Neutrophil (primary cell): ENCODE data around the gene MAP1S.

ENCODE experiments used
- H3K27ac ChIP-seq: fragments of 200-600 bp; sonication (generic); 2 replicates; pipeline ENCODE4 v1.5.1; 2016; ENCODE audit warnings: mild to moderate bottlenecking, moderate library complexity
- H3K27me3 ChIP-seq: fragments of 200-600 bp; sonication (generic); 2 replicates; pipeline ENCODE4 v1.6.0; 2016; ENCODE audit warnings: mild to moderate bottlenecking
- H3K36me3 ChIP-seq: fragments of 200-600 bp; sonication (generic); 2 replicates; pipeline ENCODE4 v1.5.1; 2017
- H3K4me1 ChIP-seq, 2 experiments: fragments of 200-600 bp in 1 of 2; sonication (generic) in 1 of 2; 1 replicate in 1 of 2; 2 replicates in 1 of 2; pipeline versions ENCODE4 v1.5.1 to v1.6.1; 2013 to 2016; ENCODE audit warnings: low read depth in 1 of 2, low read length in 1 of 2, mild to moderate bottlenecking in 1 of 2, moderate library complexity in 1 of 2; ENCODE audit not compliant: control insufficient read depth in 1 of 2, insufficient read depth in 1 of 2
- H3K4me3 ChIP-seq, 2 experiments: fragments of 200-600 bp in 1 of 2; sonication (generic) in 1 of 2; 1 replicate in 1 of 2; 2 replicates in 1 of 2; pipeline ENCODE4 v1.5.1; 2013 to 2016; ENCODE audit warnings: low read depth in 1 of 2, low read length in 1 of 2, mild to moderate bottlenecking in 1 of 2, moderate library complexity in 1 of 2
- H3K9me3 ChIP-seq: fragments of 200-600 bp; sonication (generic); 2 replicates; pipeline ENCODE4 v1.5.1; 2016
- TF ChIP-seq, protein P1 (sequence below): fragments of 200-600 bp; sonication (generic); IDR thresholded peaks from 2 replicates; pipeline ENCODE4 v1.5.1; 2016; ENCODE audit warnings: antibody characterized with exemption

MAP1S gene

DNA sequence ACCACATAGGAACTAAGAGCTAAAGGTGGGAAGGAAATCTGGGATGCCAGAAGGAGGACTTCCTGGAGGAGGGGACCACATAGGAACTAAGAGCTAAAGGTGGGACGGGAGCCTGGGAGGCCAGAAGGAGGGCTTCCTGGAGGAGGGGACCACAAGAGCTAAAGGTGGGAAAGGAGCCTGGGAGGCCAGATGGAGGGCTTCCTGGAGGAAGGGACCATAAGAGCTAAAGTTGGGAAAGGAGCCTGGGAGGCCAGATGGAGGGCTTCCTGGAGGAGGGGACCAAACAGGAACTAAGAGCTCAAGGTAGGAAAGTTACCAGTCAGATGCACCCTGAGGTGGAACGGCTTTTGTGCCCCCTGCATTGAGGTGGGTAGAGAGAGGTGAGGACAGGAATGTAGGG lies 22.2 kb downstream of the MAP1S start:
- no peaks in the 10 kb centered on the region for H3K9me3 ChIP-seq
- H3K27me3 ChIP-seq, result no peaks in the 10 kb centered on the region
- peaks cover 8% of the 10 kb centered on the region for H3K36me3 ChIP-seq
- no peak overlapping the region for H3K27ac ChIP-seq
- H3K4me3 ChIP-seq, result no peak overlapping the region
- H3K4me1 ChIP-seq, result no peaks in the 10 kb centered on the region
- TF ChIP-seq, protein P1, sequence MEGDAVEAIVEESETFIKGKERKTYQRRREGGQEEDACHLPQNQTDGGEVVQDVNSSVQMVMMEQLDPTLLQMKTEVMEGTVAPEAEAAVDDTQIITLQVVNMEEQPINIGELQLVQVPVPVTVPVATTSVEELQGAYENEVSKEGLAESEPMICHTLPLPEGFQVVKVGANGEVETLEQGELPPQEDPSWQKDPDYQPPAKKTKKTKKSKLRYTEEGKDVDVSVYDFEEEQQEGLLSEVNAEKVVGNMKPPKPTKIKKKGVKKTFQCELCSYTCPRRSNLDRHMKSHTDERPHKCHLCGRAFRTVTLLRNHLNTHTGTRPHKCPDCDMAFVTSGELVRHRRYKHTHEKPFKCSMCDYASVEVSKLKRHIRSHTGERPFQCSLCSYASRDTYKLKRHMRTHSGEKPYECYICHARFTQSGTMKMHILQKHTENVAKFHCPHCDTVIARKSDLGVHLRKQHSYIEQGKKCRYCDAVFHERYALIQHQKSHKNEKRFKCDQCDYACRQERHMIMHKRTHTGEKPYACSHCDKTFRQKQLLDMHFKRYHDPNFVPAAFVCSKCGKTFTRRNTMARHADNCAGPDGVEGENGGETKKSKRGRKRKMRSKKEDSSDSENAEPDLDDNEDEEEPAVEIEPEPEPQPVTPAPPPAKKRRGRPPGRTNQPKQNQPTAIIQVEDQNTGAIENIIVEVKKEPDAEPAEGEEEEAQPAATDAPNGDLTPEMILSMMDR, result no peak

DNA sequence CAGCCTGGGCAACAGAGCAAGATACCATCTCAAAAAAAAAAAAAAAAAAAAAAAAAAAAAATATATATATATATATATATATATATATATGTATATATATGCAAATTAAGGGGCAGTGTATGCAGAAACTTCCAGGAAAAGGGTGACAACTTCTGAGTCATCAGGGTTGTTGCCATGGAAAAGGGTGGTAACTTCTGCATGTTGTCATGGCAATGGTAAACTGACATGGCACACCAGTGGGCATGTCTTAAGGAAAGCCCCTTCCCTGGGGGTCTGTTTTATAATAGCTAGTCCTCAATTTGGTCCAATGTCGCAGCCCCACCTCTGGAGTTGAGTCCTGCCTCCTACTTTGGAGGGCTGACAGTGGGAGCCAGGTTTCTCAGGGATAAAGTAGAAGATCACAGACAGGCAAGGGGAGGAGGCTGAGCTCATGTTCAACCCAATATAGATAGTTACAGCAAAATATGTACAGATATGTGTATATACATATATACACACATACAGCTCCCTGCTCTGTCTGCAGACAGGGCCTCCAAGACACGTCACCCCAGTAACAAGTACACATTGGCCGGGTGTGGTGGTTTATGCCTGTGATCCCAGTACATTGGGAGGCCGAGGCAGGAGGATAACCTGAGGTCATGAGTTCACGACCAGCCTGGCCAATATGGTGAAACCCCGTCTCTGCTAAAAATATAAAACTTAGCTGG lies 24.7 kb downstream of the MAP1S start:
- Histone ChIP-seq H3K4me3 (no peak overlapping the region), H3K27ac (no peak overlapping the region), H3K9me3 (no peaks in the 10 kb centered on the region), H3K27me3 (no peaks in the 10 kb centered on the region), H3K4me1 (peaks cover 13 to 18% of the 10 kb centered on the region in 2 experiments), H3K36me3 (no peaks in the 10 kb centered on the region)
- TF ChIP-seq, protein P1, result no peak

DNA sequence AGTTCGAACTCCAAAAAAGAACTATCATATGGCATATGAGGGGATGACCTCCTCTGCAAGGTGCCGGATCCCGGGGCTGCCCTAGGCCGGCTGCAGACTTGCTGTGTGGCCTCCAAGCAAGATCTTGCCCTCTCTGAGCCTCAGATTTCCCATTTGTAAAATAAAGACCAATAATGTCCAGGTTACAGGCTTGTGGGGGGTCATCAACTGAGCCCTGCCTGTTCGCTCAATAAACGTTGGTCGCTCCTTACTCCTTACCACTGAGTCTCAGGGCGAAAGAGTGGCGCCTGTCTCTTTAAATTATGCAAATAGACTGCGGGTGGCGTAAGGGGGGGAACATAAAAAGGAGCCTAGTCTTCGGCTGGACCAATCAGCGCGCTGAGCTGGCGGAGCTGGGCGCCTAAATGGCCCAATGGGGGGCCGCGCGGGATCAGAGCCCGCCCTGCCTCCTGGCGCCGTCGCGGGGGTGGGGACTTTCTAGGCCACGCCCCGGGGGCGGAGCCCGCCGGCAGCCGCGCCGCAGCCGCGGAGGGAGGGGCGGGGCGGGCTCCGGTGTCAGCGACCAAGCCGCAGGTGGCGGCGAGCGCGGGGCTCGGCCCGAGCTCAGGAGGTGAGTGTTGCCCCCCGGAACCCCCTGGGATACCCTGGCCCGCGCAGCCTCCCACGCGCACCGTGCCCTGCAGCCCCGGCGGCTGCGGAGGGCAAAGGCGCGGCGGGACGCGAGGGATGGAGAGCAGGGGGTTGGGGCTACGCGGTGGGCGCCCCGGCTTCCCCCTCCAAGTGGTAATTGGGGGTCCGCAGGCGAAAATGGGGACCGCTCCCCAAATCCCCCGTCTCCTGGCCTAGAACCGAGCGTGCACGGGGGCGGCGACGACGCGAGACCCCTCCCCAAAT lies 28.2 kb downstream of the MAP1S start:
- Histone ChIP-seq H3K9me3 (no peaks in the 10 kb centered on the region), H3K27me3 (no peaks in the 10 kb centered on the region), H3K36me3 (no peaks in the 10 kb centered on the region), H3K27ac (peak overlapping the region; percentile 96), H3K4me3 (peak overlapping the region; percentile 93), H3K4me1 (peaks cover 47 to 52% of the 10 kb centered on the region in 2 experiments)
- TF ChIP-seq, protein P1, result peak; percentile 25

DNA sequence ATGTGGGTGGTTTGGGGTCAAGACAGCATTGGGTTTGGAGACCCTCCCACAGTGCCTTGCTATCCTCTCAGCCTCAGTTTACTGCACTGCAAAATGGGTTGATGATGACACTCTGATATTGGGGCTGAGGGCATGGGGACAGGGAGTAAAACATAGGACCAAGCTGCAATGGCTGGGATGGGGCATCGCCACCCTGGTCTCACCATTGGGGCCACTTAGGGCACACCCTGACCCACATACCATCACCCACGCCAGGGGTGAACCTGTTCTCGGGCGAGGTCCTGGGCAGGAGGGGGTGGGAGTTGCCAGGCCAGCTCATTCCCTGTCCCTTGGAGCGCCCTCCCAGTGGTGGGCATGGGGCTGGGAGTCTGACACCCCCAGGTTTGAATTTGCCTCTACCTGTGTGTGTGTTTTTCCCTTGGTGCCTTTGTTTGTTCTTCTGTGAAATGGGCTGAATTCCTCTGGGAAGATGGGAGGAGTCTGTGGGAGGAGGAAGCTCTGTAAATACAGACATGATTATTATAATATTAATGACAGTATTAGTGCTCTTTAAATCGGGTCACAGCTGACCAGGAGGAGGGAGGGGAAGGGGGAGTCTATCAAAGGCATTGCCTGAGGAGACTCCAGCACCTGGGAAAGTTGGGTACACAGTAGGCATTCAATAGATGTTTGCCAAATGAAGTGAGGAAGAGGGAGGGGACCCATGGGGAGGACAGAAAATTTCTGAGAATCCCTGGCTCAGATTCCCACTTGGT lies 29.8 kb downstream of the MAP1S start:
- Histone ChIP-seq H3K36me3 (peaks cover 5% of the 10 kb centered on the region), H3K9me3 (no peaks in the 10 kb centered on the region), H3K27me3 (no peaks in the 10 kb centered on the region), H3K27ac (peak overlapping the region; percentile 96), H3K4me1 (peaks cover 56 to 59% of the 10 kb centered on the region in 2 experiments), H3K4me3 (peak overlapping the region; percentile 93)
- TF ChIP-seq, protein P1, result no peak

DNA sequence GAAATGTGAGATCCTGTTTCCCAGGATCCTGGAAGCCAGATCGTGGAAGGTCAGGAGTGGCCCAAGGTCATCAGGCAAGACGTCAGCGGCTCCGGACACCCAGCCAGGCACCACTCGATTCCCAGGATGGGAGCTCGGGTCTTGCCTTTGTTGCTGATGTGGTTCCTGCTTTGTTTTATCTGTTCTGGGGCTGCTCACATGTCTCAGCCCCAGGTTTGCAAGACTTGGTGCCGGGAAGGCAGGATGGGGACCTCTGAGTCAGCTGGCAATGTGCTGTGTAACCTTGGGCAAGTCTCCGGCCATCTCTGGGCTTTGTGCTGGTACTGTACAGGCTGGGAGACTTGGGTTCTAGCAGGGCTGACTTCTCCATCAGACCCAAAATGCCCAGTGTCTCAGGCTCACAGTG lies 30.6 kb downstream of the MAP1S start:
- peaks cover 13% of the 10 kb centered on the region for H3K36me3 ChIP-seq
- TF ChIP-seq, protein P1, result no peak
- no peaks in the 10 kb centered on the region for H3K9me3 ChIP-seq
- peaks cover 63 to 64% of the 10 kb centered on the region in 2 experiments for H3K4me1 ChIP-seq
- H3K27me3 ChIP-seq, result no peaks in the 10 kb centered on the region
- peak overlapping the region; percentile 7 to 72 for H3K4me3 ChIP-seq
- peak overlapping the region; percentile 96 for H3K27ac ChIP-seq
